ENCODE measurements around the gene SPATS2L.

GRCh38 chr2:200258881-200259576 lies 47.5 kb upstream of the SPATS2L start:
- no peak for TF ChIP-seq TCF12 (IDR thresholded peaks at IDR 0.05; ENCODE audit: low read depth)
- no peak for TF ChIP-seq CREB1 (IDR thresholded peaks at IDR 0.05; ENCODE audit: low read depth)
- TF ChIP-seq NFIC (IDR thresholded peaks at IDR 0.05), result no peak
- TF ChIP-seq TEAD4 (IDR thresholded peaks at IDR 0.05), result no peak
- no peak for TF ChIP-seq EP300 (IDR thresholded peaks at IDR 0.05; ENCODE audit: borderline replicate concordance)
- TF ChIP-seq EGR1 (IDR thresholded peaks at IDR 0.05), result no peak
- TF ChIP-seq REST (IDR thresholded peaks at IDR 0.05; ENCODE audit: low read depth), result no peak
- TF ChIP-seq TAF1 (IDR thresholded peaks at IDR 0.05; ENCODE audit: low read depth), result no peak
- no peak for TF ChIP-seq RAD21 (IDR thresholded peaks at IDR 0.05; ENCODE audit: low read depth)
- TF ChIP-seq CEBPB (IDR thresholded peaks at IDR 0.05), result no peak
- TF ChIP-seq MAX (IDR thresholded peaks at IDR 0.05), result no peak
- no peak for TF ChIP-seq FOXM1 (IDR thresholded peaks at IDR 0.05; ENCODE audit: borderline replicate concordance, low read depth)
- TF ChIP-seq YY1 (IDR thresholded peaks at IDR 0.05; ENCODE audit: low read depth), result no peak
- no peak for TF ChIP-seq ZBTB7A (IDR thresholded peaks at IDR 0.05; ENCODE audit: low read depth)

All from Ishikawa (cell line).